Stimulated activated CD4-positive, alpha-beta T cell treated with anti-CD3 and anti-CD28 coated beads, Interleukin-1b, Interleukin-23, amount 100 ng/mL, for 48 hours (primary cell): Measurements from ENCODE around the gene NTRK2.

Experiments
- DNase-seq: peaks from one replicate; pipeline ENCODE4 v3.0.0-alpha.2; 2020

Gene NTRK2

DNA sequence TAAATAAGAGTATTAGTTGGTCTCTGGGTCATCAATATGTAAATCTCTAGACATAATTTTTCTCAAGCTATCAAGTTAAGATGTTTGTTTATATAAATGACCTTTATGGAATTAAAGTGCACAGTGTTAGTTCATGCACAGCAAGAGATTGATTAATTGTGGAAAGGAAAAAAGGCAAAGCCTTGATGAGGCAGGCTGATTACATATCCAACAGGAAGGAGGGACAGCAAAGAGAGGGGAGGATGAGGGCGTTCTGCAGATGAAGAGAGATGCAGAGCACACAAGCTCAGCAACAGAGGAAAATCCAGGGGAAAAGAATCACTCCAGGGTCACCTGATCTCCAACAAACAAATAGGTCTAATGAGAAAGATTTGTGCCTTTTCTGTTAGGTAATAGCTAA is 16.5 kb downstream of the NTRK2 start:
- DNase-seq, result no peak

DNA sequence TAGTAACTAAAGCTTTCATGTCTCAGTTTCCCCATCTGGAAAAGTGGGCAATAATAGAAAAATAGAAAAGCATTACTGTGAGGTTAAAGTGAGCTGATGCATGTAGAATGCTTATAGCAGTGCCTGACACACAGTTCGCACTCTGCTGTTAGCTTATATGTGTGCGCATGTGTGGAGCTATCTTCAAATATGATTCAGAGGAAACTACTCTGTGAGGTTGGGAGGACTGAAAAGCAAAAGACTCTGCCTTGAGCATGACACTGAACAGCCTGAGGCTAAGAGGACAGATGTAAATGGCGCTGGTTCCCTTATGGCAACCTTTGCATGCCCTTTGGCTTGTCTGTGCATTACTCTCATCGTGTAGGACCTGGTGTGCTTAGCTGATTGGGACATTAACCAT is 19.4 kb downstream of the NTRK2 start:
- DNase-seq, result no peak

DNA sequence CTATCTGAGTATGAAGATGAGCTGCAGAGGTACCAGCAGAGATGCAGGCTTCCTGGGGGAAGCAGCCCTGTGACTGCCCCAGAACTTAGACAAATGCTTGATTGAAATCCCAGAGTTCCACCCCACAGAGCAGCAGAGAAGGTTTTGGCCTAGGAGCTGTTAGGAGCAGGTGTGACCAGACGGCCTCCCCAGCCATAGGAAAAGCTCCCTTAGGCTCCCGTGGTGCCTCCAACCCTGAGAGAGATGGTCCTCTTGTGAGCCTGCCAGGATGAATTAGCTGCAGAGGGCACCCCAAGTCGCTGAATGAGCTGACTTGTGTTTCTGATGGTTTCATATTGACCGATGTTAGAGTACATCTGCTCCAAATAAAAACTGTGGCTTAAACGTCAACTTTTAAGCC is 22.1 kb downstream of the NTRK2 start:
- DNase-seq, result no peak

DNA sequence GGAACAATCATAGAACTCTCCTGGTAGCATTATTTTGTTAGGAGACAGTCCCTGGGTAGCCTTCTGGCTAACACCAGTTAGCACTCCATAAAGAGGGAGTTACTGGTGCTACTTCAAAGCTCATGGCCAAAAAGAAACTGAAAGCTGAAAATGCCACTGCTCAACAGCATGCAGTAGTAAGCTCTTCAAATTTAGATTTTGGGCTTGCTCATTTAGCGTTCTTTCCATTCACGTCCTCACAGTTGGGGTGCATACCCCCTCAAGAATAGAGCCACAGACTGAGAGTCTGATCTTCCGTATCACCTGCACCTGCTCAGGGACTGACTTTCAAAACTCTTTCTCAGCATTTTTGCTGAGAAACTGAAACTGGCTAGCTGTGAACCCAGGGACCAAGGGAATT is 24.7 kb downstream of the NTRK2 start:
- no peak for DNase-seq

DNA sequence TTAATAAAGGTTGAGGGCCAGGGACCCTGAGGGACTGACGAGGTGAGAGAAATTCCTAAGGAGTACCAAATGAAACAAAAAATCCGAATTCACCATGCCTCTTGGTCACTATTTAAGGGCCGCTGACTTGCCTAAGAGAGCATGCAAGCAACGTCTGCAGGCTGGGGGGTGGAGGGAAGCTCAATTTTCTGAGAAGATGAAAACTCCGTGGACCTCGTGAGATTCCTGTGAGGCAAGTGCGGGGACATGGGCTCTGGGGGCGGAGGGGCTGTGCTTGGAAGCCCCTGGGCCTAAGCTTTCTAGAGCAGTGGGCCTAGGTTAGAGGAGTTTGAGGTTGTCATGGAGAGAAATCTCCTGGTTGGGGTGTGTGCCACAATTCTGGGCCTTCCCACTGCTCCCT is 27.5 kb downstream of the NTRK2 start:
- no peak for DNase-seq

DNA sequence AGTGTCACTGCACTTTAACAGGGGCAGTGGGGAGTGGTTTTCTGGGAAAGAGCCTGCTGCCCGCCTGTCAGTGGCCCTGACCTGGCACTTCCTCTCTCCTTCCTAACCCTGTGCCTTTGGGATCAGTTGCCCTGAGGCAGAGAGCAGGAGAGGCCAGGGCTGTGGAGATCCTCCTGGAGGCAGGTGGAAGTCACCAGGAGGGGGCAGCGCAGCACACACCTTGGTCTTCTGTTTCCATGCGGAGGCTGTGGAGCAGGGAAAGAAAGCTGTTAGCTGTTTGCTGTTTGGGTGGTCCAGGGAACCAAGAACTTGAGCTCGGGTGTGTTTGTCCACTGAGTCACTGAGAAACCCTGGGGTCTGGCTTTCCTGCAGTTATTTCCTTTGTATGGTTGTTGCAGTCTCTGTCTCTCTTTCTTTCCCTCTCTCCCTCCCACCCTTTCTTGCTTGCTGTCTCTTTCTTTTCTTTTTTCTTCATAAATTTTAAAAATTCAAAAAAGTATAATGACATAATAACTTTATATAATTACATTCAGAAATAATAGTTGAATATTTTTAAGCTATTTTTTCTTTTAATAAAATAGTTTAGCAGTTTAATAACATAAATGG is 28.1 kb downstream of the NTRK2 start:
- DNase-seq, result peak; percentile 28

DNA sequence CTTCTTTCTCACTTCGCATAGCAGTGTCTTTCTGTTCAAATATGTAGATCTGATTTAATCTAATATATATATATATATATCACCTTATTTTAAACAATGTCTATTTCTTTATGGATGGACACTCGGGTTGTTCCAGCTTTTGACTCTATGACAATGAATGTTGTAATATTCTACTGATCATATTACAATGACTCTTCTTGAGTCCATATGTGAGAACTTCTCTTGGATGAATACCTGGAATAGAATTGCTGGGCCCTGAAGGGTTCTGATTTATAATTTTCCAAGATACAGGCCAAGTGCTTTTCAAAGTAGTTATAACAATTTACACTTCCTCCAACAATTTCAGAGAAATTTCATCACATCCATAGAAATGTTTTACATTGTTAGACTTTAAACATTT is 28.8 kb downstream of the NTRK2 start:
- DNase-seq, result no peak

DNA sequence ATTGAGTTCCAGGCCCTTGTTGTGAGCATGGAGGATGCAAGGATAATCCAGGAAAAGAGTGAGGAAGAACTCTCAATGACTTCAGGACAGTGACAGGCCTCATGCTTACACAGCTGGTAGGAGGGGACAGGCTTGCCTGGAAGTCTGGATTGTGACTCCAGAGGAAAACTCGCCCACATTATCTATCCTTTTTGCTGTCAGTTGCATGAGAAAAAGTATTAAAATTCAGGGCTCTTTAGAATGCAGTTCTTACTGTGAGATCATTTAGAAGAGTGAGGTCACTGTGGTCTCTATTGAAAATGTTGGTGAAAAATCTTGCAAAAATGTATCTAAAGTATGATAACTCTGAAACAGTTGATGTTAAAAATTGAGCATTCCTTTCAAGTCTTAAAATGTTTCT is 30.5 kb downstream of the NTRK2 start:
- DNase-seq, result no peak

DNA sequence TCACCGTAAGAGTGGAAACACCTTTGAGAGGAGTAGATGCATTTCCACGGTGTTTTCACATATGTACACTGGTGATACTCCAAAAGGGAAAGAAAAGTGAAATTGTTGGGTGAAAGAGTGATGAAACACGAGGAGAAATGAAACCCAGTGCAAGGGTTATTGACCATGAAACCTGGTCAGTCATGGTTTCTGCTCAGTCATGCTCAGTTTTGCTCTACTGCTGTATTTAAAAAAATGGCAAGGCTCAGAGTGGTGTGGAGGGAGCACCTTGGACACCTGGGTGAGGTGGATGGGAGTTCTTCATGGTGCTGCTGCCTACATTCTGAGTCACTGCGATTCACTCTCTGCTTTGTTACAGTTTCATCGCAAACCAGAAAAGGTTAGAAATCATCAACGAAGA is 32.3 kb downstream of the NTRK2 start:
- no peak for DNase-seq

DNA sequence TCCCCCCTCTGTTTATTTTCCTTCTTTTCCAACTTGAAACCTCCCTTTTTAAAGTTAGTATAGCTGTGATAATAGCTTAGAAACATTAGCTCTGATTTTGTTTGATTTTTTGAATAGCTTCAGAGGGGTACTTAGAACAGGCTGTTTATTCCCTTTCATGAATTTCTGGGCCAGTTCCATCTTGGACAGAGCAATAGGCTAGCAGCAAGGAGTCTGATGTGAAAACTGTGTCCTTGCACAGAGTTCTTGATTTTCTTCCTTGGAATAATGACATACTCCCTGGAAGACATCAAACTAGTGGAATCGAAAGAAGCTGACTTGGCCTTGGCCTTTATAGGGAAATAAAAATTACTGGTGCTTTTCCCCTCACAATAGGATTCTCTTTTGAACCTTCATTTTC is 32.9 kb downstream of the NTRK2 start:
- no peak for DNase-seq

DNA sequence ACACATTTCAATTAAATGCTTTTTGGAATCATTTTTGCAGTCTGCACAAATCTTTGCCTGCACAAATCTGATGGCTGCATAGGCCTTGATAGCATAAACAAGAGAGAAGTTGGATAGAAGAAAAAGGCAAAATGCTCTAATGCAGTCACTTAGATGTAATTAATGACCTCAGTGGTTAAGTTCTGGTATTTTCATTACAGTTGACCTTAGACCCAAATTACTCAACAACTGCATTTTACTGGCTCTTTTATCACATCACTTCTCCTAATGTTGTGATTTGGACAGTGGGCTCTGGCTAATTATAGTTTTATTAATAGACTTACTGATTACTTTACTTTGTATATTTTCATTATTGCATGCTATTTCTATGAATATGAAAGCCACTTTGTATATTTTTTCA is 34.3 kb downstream of the NTRK2 start:
- no peak for DNase-seq

DNA sequence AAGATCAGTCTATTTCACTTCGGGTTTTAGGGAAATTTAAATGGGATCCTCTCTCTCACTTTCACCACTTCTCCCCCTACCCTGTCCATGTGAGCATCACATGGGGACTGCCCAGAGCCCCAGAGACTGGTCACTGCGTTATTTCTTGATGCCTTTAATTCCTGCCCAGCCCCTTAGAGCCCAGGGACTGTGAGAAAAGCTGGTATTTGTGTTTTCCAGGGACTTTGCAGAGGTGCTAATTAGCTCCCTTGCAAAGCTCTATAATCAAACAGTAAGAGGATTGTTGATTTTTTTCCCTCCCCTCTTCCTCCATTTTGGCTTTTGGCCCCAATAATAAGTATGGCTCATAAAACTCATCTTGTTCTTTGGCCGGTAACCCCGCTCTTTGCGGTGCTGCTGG is 35.6 kb downstream of the NTRK2 start:
- no peak for DNase-seq

DNA sequence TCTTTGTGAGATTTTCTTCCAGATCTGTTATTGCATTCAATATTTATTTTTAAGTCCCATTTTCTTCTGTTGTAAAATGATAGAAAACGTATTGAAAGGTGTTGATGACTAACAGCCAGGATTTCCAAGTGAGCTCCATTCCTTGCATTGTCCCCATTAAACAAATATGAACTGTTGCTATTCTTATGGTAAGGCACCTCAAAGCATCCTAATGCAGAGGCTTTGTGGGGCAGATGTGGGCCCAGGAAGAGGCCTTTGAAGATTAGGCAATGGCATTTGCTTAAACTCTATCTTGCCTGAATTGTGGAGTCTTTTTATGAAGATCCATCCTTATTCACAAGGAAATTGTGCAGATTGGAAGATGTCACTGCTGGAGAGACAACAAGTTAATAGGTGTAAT is 38.9 kb downstream of the NTRK2 start:
- DNase-seq, result no peak

DNA sequence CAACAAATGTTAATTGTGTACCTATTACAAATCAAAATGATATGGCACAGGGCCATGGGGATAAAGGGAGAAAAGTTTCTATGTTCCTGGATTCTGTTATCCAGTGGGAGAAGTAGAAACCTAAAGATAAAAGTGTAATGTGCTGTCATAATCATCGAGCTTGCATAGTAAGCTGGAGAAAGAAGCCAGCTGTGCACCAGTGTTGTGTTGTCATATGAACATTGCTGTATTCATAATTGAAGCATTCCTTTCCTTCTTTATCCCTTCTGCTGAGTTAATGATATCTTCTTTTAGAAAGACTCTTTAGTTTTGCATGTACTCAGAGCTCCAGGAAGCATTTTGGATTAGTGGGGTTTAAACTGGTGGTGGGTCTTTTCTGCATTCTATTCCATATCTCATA is 39.5 kb downstream of the NTRK2 start:
- no peak for DNase-seq

DNA sequence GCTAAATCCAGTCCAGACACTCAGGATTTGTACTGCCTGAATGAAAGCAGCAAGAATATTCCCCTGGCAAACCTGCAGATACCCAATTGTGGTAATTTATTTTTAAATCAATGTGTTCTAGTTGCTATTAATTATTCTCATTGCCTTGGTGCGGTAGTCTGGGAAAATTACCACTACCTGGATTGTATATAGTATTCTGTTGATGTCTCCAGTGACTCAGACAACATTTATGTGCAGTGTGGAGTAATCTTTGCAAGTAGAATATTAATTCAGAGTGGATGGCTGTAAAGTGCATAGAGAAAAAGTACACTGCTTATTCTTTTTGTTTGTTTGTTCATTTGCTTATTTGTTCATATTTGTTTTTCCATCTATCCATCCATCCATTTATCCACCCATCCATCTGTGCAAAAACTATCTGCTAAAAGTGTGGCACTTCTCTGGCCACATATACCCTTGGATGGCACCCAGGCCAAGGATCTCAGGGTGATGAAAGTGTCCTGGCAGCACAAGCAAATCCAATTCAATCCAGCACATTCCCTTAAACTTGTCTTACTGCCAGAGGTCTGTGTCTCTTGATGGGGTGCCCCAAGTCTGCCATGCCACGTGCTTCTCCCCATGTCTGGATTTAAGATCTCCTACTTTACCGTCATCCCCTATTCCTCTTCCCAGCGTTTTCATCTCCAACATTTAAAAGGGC is 41.3 kb downstream of the NTRK2 start:
- no peak for DNase-seq

DNA sequence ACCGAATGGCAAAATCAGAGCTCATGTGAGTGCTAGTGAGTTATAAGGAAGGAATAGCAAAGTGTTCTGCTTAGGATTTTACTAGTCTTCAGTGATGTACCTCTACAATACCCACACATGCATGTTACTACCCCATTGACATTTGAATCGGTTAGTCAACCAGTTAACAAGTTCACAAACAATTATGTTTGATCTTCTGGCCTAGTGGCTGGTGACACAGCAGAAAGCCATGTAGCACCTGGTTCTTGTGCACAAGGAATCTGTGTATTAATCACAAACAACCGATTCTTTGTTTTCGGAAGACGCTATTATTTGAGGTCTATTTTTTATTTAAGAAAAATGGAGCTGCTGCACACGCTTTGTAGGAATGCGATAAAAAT is 41.9 kb downstream of the NTRK2 start:
- no peak for DNase-seq

DNA sequence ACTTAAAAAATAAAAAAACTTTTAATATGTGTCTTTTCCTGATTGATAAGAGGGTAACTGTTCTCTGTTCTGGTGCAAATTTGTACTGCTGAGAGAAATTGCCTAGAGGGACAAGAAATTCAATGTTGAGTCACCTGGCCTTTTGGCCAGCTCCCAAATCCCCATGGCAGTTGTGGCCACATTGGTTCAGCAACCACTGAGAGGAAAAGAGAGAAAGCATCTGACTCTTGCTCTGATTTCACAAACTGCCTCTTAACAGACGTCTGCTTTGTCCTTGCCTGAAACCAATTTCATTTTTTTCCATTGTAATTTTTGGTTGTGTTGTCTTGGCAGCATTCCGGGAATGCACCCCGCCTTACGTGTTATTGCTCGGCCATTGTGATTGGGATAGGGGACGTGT is 42.4 kb downstream of the NTRK2 start:
- no peak for DNase-seq

DNA sequence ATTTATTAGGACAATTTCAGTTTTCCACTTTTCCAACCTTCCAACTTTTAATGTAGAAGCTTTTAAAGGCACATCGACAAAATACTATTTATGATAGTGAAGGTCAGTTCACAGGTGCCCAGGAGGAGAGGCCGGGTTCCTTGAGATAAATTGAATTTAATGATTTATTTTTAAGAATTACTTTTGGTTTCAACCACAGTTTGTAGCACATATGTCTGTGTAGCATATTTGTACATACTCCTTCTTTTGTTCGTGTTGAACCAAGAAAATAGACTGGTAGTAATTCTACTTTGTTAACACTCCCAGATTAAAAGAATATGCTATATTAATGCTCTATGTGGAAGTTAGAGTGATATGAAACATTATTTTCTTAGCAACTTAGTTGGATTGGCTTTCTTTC is 46.7 kb downstream of the NTRK2 start:
- DNase-seq, result no peak

DNA sequence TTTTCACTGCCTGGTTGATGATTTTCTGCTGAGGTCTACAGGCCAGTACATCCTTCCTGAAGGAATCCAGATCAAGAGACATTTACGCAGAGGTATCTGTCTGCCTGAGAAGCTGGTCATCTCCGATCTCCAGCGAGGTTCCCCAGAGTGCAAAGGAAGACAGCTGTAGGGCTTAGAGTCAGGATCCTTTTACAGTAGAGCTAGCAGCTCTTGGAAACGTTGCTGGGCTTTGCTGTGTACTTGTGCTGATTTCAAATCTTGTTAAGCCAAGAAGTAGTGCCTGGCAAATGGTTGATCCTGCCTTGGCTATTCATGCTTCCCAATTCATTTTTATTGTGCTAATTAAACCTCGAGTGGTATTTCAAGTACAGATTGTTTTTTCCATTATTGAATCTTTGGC is 48.9 kb downstream of the NTRK2 start:
- DNase-seq, result no peak

DNA sequence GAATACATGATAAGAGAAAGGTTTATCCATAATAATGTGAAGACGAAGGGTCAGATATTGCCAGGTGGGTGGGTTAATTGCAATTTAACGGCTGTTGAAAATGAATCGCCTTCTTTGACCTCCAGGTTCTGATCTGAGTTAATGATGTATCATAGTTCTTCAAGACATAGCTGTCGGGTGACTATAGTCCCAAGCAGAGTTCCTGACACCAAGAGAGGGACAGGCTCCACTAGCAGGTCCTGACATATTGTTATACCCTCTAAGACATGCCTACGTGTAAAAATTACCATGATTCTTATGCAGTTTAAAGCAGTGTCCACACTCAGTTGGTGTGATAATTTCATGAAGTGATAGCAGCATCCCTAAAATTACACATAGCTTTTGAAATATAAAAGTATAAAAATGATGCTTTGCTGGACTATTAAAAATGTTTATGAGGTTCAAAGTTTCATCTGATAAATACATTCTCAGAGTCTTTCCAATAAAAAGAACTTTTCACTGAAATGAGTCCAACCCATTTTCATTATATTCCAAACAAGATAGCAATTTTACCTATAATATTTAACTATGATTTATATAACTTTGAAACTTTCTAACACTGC is 53.0 kb downstream of the NTRK2 start:
- no peak for DNase-seq

DNA sequence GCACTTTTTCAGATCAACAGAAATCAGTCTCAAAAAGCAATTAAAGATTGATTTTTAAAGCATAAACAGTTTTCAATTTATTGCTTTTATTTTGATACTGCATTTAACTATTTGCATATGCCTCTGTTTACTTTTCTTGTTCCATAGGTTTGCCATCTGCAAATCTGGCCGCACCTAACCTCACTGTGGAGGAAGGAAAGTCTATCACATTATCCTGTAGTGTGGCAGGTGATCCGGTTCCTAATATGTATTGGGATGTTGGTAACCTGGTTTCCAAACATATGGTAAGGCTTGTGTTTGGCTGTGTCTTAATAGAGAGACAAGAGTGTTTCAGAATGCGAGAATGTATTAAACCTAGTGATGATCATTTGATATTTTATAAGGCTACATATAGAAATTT is 53.9 kb downstream of the NTRK2 start:
- DNase-seq, result no peak

DNA sequence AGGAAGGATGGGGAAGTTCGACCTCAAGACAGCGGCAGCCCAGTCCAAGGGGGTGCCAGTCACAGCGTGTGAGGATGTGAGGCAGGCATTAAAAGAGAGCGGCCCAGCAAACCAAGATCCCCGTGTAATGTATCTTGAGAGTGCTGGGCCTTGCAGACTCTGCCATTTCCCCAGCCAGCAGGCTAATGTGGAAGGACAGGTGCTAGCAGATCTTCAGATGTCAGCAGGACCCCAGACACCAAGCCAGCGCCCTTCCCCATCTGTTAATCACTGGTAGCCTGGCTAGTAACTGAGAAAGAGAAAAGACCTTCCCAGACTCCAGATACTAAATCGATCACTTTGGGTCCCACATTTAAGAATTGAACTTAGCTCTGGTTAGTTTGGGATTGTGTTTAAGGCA is 62.2 kb downstream of the NTRK2 start:
- no peak for DNase-seq

DNA sequence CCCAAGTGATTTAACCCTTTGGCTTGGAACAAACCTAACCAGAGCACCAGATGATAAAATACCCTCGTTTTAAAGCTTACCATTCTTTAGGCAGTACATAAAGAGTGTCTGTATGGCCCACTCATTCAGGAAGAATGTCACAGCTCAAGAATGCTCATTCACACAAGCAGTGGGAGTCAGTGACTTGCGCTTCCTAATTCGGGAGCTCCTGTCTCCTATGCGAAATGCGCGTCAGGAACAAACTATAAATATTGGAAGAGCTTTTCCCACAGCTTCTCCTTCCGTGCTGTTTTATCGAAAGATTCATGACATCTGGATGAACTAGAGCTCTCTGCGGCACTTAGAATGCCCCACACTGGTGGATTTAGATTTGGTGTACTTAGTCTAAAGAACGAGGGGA is 66.6 kb downstream of the NTRK2 start:
- DNase-seq, result no peak

DNA sequence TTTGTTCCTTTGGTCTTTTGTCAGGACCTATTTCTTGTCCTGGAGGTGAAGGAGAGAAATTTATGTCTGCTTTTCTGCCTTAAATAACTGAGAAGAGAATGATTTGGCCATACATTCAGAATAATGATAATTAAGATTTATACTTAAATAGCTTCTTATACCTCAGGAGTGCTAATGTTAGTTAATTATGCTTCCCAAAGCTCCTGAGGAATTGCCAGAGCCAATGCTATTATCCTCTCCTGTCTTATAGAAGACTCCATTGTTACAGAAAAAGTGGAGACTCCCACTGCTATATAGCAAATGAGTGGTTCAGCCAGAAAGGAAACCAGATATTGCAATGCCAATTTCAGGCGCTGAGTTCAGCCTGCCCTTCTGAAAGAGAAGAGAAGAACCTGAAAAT is 67.0 kb downstream of the NTRK2 start:
- no peak for DNase-seq

DNA sequence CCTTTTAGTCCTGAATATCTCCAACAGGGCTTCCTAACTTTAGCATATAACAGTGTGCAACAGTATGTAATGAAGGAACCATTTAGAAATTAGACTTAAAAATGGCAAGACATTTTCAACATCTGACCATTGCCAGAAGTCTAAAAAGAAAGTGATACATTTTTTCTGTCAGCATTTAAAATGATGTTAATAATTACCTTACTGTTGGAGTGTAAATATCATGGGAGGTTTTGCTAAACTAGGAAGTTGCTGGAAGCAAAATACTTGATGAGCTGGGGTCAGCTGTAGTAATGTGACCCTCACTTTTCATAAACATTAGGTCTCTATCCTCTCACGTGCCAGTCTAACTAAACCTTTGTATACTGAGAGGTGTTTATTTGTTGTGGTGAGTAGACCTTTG is 68.8 kb downstream of the NTRK2 start:
- DNase-seq, result no peak
